Neural progenitor cell (in vitro differentiated cells): ENCODE data around the gene PPP1CA. TPM values are rescaled to one million over a fixed set of nuclear protein-coding genes. Genes with fewer than 3 reads are reported as not detected.
A peak's percentile ranks its signal among the peaks of the same experiment; 100 is the strongest.

ENCODE experiments used
- DNase-seq: peaks from one replicate; pipeline ENCODE4 v3.0.0-alpha.2; 2016; ENCODE audit warnings: low spot score
- H2AFZ ChIP-seq: fragments of 200-600 bp; sonication (generic); replicated peaks from 2 replicates; pipeline ENCODE4 v1.6.1; 2016; ENCODE audit warnings: antibody characterized with exemption
- H3F3A ChIP-seq: fragments of 200-600 bp; sonication (generic); 2 replicates; pipeline ENCODE4 v1.6.1; 2016; ENCODE audit warnings: antibody characterized with exemption, low read depth
- H3K27ac ChIP-seq: fragments of 200-600 bp; sonication (generic); 2 replicates; pipeline ENCODE4 v1.5.1; 2016; ENCODE audit warnings: mild to moderate bottlenecking
- H3K27me3 ChIP-seq: fragments of 200-600 bp; sonication (generic); 2 replicates; pipeline ENCODE4 v1.6.1; 2016; ENCODE audit warnings: mild to moderate bottlenecking, moderate library complexity
- H3K36me3 ChIP-seq: fragments of 200-600 bp; sonication (generic); 2 replicates; pipeline ENCODE4 v1.5.1; 2016
- H3K4me1 ChIP-seq: fragments of 200-600 bp; sonication (generic); 2 replicates; pipeline ENCODE4 v1.6.1; 2016; ENCODE audit warnings: mixed run types
- H3K4me2 ChIP-seq: fragments of 200-600 bp; sonication (generic); 2 replicates; pipeline ENCODE4 v1.6.1; 2016
- H3K4me3 ChIP-seq: fragments of 200-600 bp; sonication (generic); 2 replicates; pipeline ENCODE4 v1.5.1; 2016
- H3K79me2 ChIP-seq: fragments of 200-600 bp; sonication (generic); 2 replicates; pipeline ENCODE4 v1.6.1; 2016; ENCODE audit warnings: low read depth
- H3K9ac ChIP-seq: fragments of 200-600 bp; sonication (generic); 2 replicates; pipeline ENCODE4 v1.6.1; 2016
- H3K9me3 ChIP-seq: fragments of 200-600 bp; sonication (generic); 2 replicates; pipeline ENCODE4 v1.5.1; 2016; ENCODE audit warnings: low read depth
- H4K20me1 ChIP-seq: fragments of 200-600 bp; sonication (generic); 2 replicates; pipeline ENCODE4 v1.6.1; 2016; ENCODE audit warnings: low read depth
- H3K27ac Mint-ChIP-seq: 3 replicates; pipeline ENCODE4 v1.8.0; 2021; ENCODE audit warnings: mixed read lengths
- H3K27me3 Mint-ChIP-seq: 2 replicates; pipeline ENCODE4 v1.8.0; 2022; ENCODE audit warnings: low read depth, mild to moderate bottlenecking, inconsistent platforms, moderate library complexity, mixed read lengths; ENCODE audit not compliant: insufficient read depth
- H3K36me3 Mint-ChIP-seq: 3 replicates; pipeline ENCODE4 v1.8.0; 2021; ENCODE audit warnings: mixed read lengths
- H3K4me1 Mint-ChIP-seq: 3 replicates; pipeline ENCODE4 v1.8.0; 2021; ENCODE audit warnings: mixed read lengths
- H3K4me3 Mint-ChIP-seq: 3 replicates; pipeline ENCODE4 v1.8.0; 2021; ENCODE audit warnings: mild to moderate bottlenecking, moderate library complexity, mixed read lengths
- H3K9me3 Mint-ChIP-seq: 3 replicates; pipeline ENCODE4 v1.8.0; 2020; ENCODE audit warnings: mixed read lengths
- CTCF ChIP-seq: fragments of 200-600 bp; sonication (generic); IDR thresholded peaks from 2 replicates; pipeline ENCODE4 v1.5.1; 2017; ENCODE audit warnings: antibody characterized with exemption, mild to moderate bottlenecking
- EZH2 ChIP-seq: fragments of 200-600 bp; sonication (generic); IDR thresholded peaks from 2 replicates; pipeline ENCODE4 v1.6.1; 2017; ENCODE audit warnings: antibody characterized with exemption, mild to moderate bottlenecking, moderate library complexity
- EZH2phosphoT487 ChIP-seq: fragments of 200-600 bp; sonication (generic); IDR thresholded peaks from 2 replicates; pipeline ENCODE4 v1.6.1; 2017; ENCODE audit warnings: antibody characterized with exemption
- total RNA-seq: library from RNA; depleted of rRNA; stranded (reverse); fragments of >200 nt; gene quantifications from 2 replicates; pipeline ENCODE4 v1.2.3, GENCODE V29; 2015; ENCODE audit warnings: low replicate concordance

The PPP1CA gene
- total RNA-seq, 1 donor from 2014 or later, result 102 TPM

- no peak for DNase-seq
- Histone ChIP-seq H4K20me1 (peaks cover under 1% of the 10 kb centered on the region), H3K4me3 (no peak overlapping the region), H3F3A (peaks cover 36% of the 10 kb centered on the region), H3K79me2 (no peaks in the 10 kb centered on the region), H3K9me3 (no peaks in the 10 kb centered on the region), H3K4me1 (peaks cover 35% of the 10 kb centered on the region), H2AFZ (no peak overlapping the region), H3K9ac (no peak overlapping the region), H3K27ac (no peak overlapping the region), H3K4me2 (peak overlapping the region; percentile 92), H3K36me3 (no peaks in the 10 kb centered on the region), H3K27me3 (peaks cover 59% of the 10 kb centered on the region)
- Mint-ChIP-seq H3K27ac (no peak overlapping the region), H3K27me3 (peaks cover 14% of the 10 kb centered on the region), H3K36me3 (no peaks in the 10 kb centered on the region), H3K9me3 (no peaks in the 10 kb centered on the region), H3K4me1 (peaks cover 31% of the 10 kb centered on the region), H3K4me3 (peak overlapping the region; percentile 65)
- TF ChIP-seq EZH2 (no peak), CTCF (no peak), EZH2phosphoT487 (no peak)
Observed at GRCh38 chr11:67376873-67377808, 24.5 kb downstream of the PPP1CA start.

GRCh38 chr11:67376063-67376820 is 25.4 kb downstream of the PPP1CA start:
- peaks cover 45% of the 10 kb centered on the region for H3F3A ChIP-seq
- peak overlapping the region; percentile 92 for H3K4me2 ChIP-seq
- peak overlapping the region; percentile 32 for H3K4me3 ChIP-seq
- no peak for TF ChIP-seq EZH2
- no peak for TF ChIP-seq EZH2phosphoT487
- no peak for TF ChIP-seq CTCF
- H3K36me3 Mint-ChIP-seq, result no peaks in the 10 kb centered on the region
- H2AFZ ChIP-seq, result no peak overlapping the region
- H3K79me2 ChIP-seq, result no peaks in the 10 kb centered on the region
- no peak overlapping the region for H3K27ac ChIP-seq
- no peaks in the 10 kb centered on the region for H3K9me3 Mint-ChIP-seq
- H3K9me3 ChIP-seq, result no peaks in the 10 kb centered on the region
- peaks cover 9% of the 10 kb centered on the region for H4K20me1 ChIP-seq
- H3K27ac Mint-ChIP-seq, result no peak overlapping the region
- peaks cover 18% of the 10 kb centered on the region for H3K27me3 Mint-ChIP-seq
- H3K4me3 Mint-ChIP-seq, result peak overlapping the region; percentile 72
- H3K36me3 ChIP-seq, result no peaks in the 10 kb centered on the region
- peaks cover 68% of the 10 kb centered on the region for H3K27me3 ChIP-seq
- H3K9ac ChIP-seq, result no peak overlapping the region
- H3K4me1 ChIP-seq, result peaks cover 44% of the 10 kb centered on the region
- peaks cover 38% of the 10 kb centered on the region for H3K4me1 Mint-ChIP-seq
- peak; percentile 45 for DNase-seq

- TF ChIP-seq EZH2 (no peak), CTCF (no peak), EZH2phosphoT487 (no peak)
- Mint-ChIP-seq H3K4me1 (peaks cover 44% of the 10 kb centered on the region), H3K27me3 (peaks cover 23% of the 10 kb centered on the region), H3K9me3 (no peaks in the 10 kb centered on the region), H3K36me3 (no peaks in the 10 kb centered on the region), H3K4me3 (peak overlapping the region; percentile 72), H3K27ac (no peak overlapping the region)
- peaks cover 46% of the 10 kb centered on the region for H3F3A ChIP-seq
- H3K9ac ChIP-seq, result no peak overlapping the region
- no peaks in the 10 kb centered on the region for H3K9me3 ChIP-seq
- peak overlapping the region; percentile 92 for H3K4me2 ChIP-seq
- no peak overlapping the region for H3K27ac ChIP-seq
- H3K4me3 ChIP-seq, result peak overlapping the region; percentile 32
- H2AFZ ChIP-seq, result peak overlapping the region; percentile 38
- peak; percentile 41 for DNase-seq
- peaks cover 51% of the 10 kb centered on the region for H3K4me1 ChIP-seq
- H4K20me1 ChIP-seq, result peaks cover 16% of the 10 kb centered on the region
- H3K27me3 ChIP-seq, result peaks cover 73% of the 10 kb centered on the region
- H3K36me3 ChIP-seq, result no peaks in the 10 kb centered on the region
- no peaks in the 10 kb centered on the region for H3K79me2 ChIP-seq
Observed at GRCh38 chr11:67375320-67376055, 26.2 kb downstream of the PPP1CA start.
